Medulla oblongata (tissue), 1 donor: ENCODE results near the gene RFWD3.
"Not testable (repeated sequence)": the region's sequence is repeated elsewhere in the genome, so short reads cannot be mapped to it uniquely, and the experiment has no call there.

Source experiments
- DNase-seq: peaks from one replicate; pipeline ENCODE4 v3.0.0-alpha.2; 2015; ENCODE audit errors: extremely low spot score

Gene RFWD3

GRCh38 chr16:74666425-74667254, at the start of gene RFWD3:
Gene RFWD3 (minus strand): TSS chr16:74666877. CDS start chr16:74661449, 5,428 bp downstream.
- DNase-seq: peak; percentile 99

- no peak for DNase-seq
Measured at GRCh38 chr16:74716355-74716754, 49.7 kb upstream of the RFWD3 start.

- DNase-seq: no peak
Measured at GRCh38 chr16:74713876-74714275, 47.2 kb upstream of the RFWD3 start.

- no peak for DNase-seq
Measured at GRCh38 chr16:74713325-74713724, 46.6 kb upstream of the RFWD3 start.

- DNase-seq: no peak
Measured at GRCh38 chr16:74711938-74712337, 45.3 kb upstream of the RFWD3 start.

- no peak for DNase-seq
Measured at GRCh38 chr16:74710401-74710800, 43.7 kb upstream of the RFWD3 start.

- peak; percentile 96 for DNase-seq
Measured at GRCh38 chr16:74709441-74709877, 42.8 kb upstream of the RFWD3 start.

- peak; percentile 60 for DNase-seq
Measured at GRCh38 chr16:74700438-74701225, 34.0 kb upstream of the RFWD3 start, which contains the start of gene MLKL. Gene MLKL (minus strand): TSS chr16:74700862. CDS start chr16:74695757, 5,105 bp downstream.

- DNase-seq: no peak
Measured at GRCh38 chr16:74700116-74700437, 33.4 kb upstream of the RFWD3 start.

- no peak for DNase-seq
Measured at GRCh38 chr16:74699666-74700065, 33.0 kb upstream of the RFWD3 start.

- DNase-seq: no peak
Measured at GRCh38 chr16:74698222-74698621, 31.5 kb upstream of the RFWD3 start.

GRCh38 chr16:74695450-74696422, 29.1 kb upstream of the RFWD3 start:
- peak; percentile 95 for DNase-seq

- DNase-seq: no peak
Measured at GRCh38 chr16:74691093-74691855, 24.6 kb upstream of the RFWD3 start.

GRCh38 chr16:74682556-74682955, 15.9 kb upstream of the RFWD3 start:
- no peak for DNase-seq

- DNase-seq: no peak
Measured at GRCh38 chr16:74680681-74681080, 14.0 kb upstream of the RFWD3 start.

GRCh38 chr16:74679983-74680382, 13.3 kb upstream of the RFWD3 start:
- no peak for DNase-seq

- DNase-seq: no peak
Measured at GRCh38 chr16:74677868-74678267, 11.2 kb upstream of the RFWD3 start.

GRCh38 chr16:74673876-74674275, 7.2 kb upstream of the RFWD3 start:
- DNase-seq: no peak

GRCh38 chr16:74668877-74669276, 2.2 kb upstream of the RFWD3 start:
- DNase-seq: not testable (repeated sequence)

- DNase-seq: peak; percentile 24
Measured at GRCh38 chr16:74667255-74667700, 601 bp upstream of the RFWD3 start.

- no peak for DNase-seq
Measured at GRCh38 chr16:74666010-74666421, 661 bp downstream of the RFWD3 start.
